Skeletal muscle tissue (tissue), 4 donors: ENCODE results near the gene TSPAN15. TPM values are rescaled to one million over a fixed set of nuclear protein-coding genes. Genes with fewer than 3 reads are reported as not detected.
A peak's percentile ranks its signal among the peaks of the same experiment; 100 is the strongest.

Experiments used
- H3K27ac ChIP-seq: one replicate; pipeline ENCODE4 v1.7.0; 2013; ENCODE audit warnings: mild to moderate bottlenecking, low read depth, low read length, inconsistent platforms
- H3K27me3 ChIP-seq, 3 donors: one replicate each; pipeline ENCODE4 v1.7.0; 2013; ENCODE audit warnings: low read length in 3 of 3; ENCODE audit not compliant: control insufficient read depth in 3 of 3, insufficient read depth in 3 of 3
- H3K36me3 ChIP-seq, 3 donors: one replicate each; pipeline ENCODE4 v1.7.0; 2013; ENCODE audit warnings: low read length in 3 of 3; ENCODE audit not compliant: control insufficient read depth in 3 of 3, insufficient read depth in 3 of 3
- H3K4me1 ChIP-seq, 3 donors: one replicate each; pipeline ENCODE4 v1.7.0; 2013; ENCODE audit warnings: low read length in 3 of 3, mild to moderate bottlenecking in 3 of 3; ENCODE audit not compliant: control insufficient read depth in 3 of 3, insufficient read depth in 3 of 3
- H3K4me3 ChIP-seq, 3 donors: one replicate each; pipeline ENCODE4 v1.7.0; 2013; ENCODE audit warnings: low read length in 3 of 3
- H3K9ac ChIP-seq, 3 donors: one replicate each; pipeline ENCODE4 v1.7.0; 2013; ENCODE audit warnings: low read length in 3 of 3, mild to moderate bottlenecking in 3 of 3, moderate library complexity in 2 of 3, low read depth in 1 of 3
- H3K9me3 ChIP-seq, 3 donors: one replicate each; pipeline ENCODE4 v1.7.0; 2013; ENCODE audit warnings: low read length in 3 of 3; ENCODE audit not compliant: control insufficient read depth in 3 of 3
- total RNA-seq: library from RNA; depleted of rRNA; stranded (reverse); fragments of >200 nt; gene quantifications from one replicate; pipeline ENCODE4 v1.2.3, GENCODE V29; 2014
- donor health status: Osteomylitis.

The TSPAN15 gene
- total RNA-seq, 1 donor from 2014 or later = 72.0 TPM

GRCh38 chr10:69408318-69409175 is 42.7 kb upstream of the TSPAN15 start:
- Histone ChIP-seq H3K4me1 (peaks cover 24 to 28% (median 27%) of the 10 kb centered on the region in 3 donors), H3K4me3 (peak overlapping the region; percentile 59 to 66 (median 61)), H3K27me3 (no peaks in the 10 kb centered on the region), H3K9me3 (no peaks in the 10 kb centered on the region), H3K27ac (peak overlapping the region; percentile 88), H3K36me3 (peaks cover 0 to 9% (median 0%) of the 10 kb centered on the region in 3 donors), H3K9ac (peak overlapping the region; percentile 67 to 73 (median 68))

- peak overlapping the region; percentile 67 to 73 (median 68) for H3K9ac ChIP-seq
- no peaks in the 10 kb centered on the region for H3K27me3 ChIP-seq
- H3K4me3 ChIP-seq = peak overlapping the region; percentile 59 to 66 (median 61)
- peaks cover 0 to 3% (median 0%) of the 10 kb centered on the region in 3 donors for H3K36me3 ChIP-seq
- peaks cover 24 to 28% (median 27%) of the 10 kb centered on the region in 3 donors for H3K4me1 ChIP-seq
- H3K9me3 ChIP-seq = no peaks in the 10 kb centered on the region
- H3K27ac ChIP-seq = peak overlapping the region; percentile 88
These were observed 42.1 kb upstream of the TSPAN15 start for GRCh38 chr10:69409176-69409495.

- H3K36me3 ChIP-seq = no peaks in the 10 kb centered on the region
- peaks cover 24 to 28% (median 27%) of the 10 kb centered on the region in 3 donors for H3K4me1 ChIP-seq
- H3K9me3 ChIP-seq = no peaks in the 10 kb centered on the region
- no peaks in the 10 kb centered on the region for H3K27me3 ChIP-seq
- H3K9ac ChIP-seq = no peak overlapping the region
- H3K4me3 ChIP-seq = no peak overlapping the region
- no peak overlapping the region for H3K27ac ChIP-seq
These were observed 41.3 kb upstream of the TSPAN15 start for GRCh38 chr10:69409968-69410367.

GRCh38 chr10:69410487-69410886 is 40.8 kb upstream of the TSPAN15 start:
- no peak overlapping the region for H3K4me3 ChIP-seq
- no peaks in the 10 kb centered on the region for H3K27me3 ChIP-seq
- no peaks in the 10 kb centered on the region for H3K9me3 ChIP-seq
- peaks cover 24 to 28% (median 26%) of the 10 kb centered on the region in 3 donors for H3K4me1 ChIP-seq
- H3K27ac ChIP-seq = no peak overlapping the region
- no peak overlapping the region for H3K9ac ChIP-seq
- no peaks in the 10 kb centered on the region for H3K36me3 ChIP-seq

- H3K9me3 ChIP-seq = no peaks in the 10 kb centered on the region
- peaks cover 18 to 20% (median 20%) of the 10 kb centered on the region in 3 donors for H3K4me1 ChIP-seq
- H3K9ac ChIP-seq = no peak overlapping the region
- no peak overlapping the region for H3K4me3 ChIP-seq
- H3K36me3 ChIP-seq = no peaks in the 10 kb centered on the region
- H3K27me3 ChIP-seq = peaks cover 0 to 3% (median 0%) of the 10 kb centered on the region in 3 donors
- H3K27ac ChIP-seq = no peak overlapping the region
These were observed 39.8 kb upstream of the TSPAN15 start for GRCh38 chr10:69411476-69411875.

- Histone ChIP-seq H3K9ac (no peak overlapping the region), H3K4me1 (peaks cover 12 to 17% (median 13%) of the 10 kb centered on the region in 3 donors), H3K27me3 (peaks cover 0 to 3% (median 0%) of the 10 kb centered on the region in 3 donors), H3K9me3 (no peaks in the 10 kb centered on the region), H3K27ac (no peak overlapping the region), H3K4me3 (no peak overlapping the region), H3K36me3 (no peaks in the 10 kb centered on the region)
These were observed 39.0 kb upstream of the TSPAN15 start for GRCh38 chr10:69412232-69412790.

GRCh38 chr10:69413221-69413865 is 37.9 kb upstream of the TSPAN15 start:
- peaks cover 4 to 7% (median 6%) of the 10 kb centered on the region in 3 donors for H3K4me1 ChIP-seq
- no peaks in the 10 kb centered on the region for H3K36me3 ChIP-seq
- no peak overlapping the region for H3K9ac ChIP-seq
- no peak overlapping the region for H3K27ac ChIP-seq
- no peak overlapping the region for H3K4me3 ChIP-seq
- no peaks in the 10 kb centered on the region for H3K9me3 ChIP-seq
- H3K27me3 ChIP-seq = peaks cover 0 to 3% (median 0%) of the 10 kb centered on the region in 3 donors

- no peaks in the 10 kb centered on the region for H3K9me3 ChIP-seq
- no peak overlapping the region for H3K4me3 ChIP-seq
- peaks cover 0 to 3% (median 0%) of the 10 kb centered on the region in 3 donors for H3K27me3 ChIP-seq
- no peak overlapping the region for H3K27ac ChIP-seq
- peaks cover 0 to 1% (median under 1%) of the 10 kb centered on the region in 3 donors for H3K4me1 ChIP-seq
- H3K36me3 ChIP-seq = no peaks in the 10 kb centered on the region
- H3K9ac ChIP-seq = no peak overlapping the region
These were observed 36.9 kb upstream of the TSPAN15 start for GRCh38 chr10:69414036-69415018.

GRCh38 chr10:69415049-69415448 is 36.2 kb upstream of the TSPAN15 start:
- Histone ChIP-seq H3K4me3 (no peak overlapping the region), H3K9me3 (no peaks in the 10 kb centered on the region), H3K9ac (no peak overlapping the region), H3K36me3 (no peaks in the 10 kb centered on the region), H3K27me3 (peaks cover 0 to 3% (median 0%) of the 10 kb centered on the region in 3 donors), H3K27ac (no peak overlapping the region), H3K4me1 (no peaks in the 10 kb centered on the region)
